Ovary (tissue), 9 donors: ENCODE measurements around the gene P2RY14. TPM values are rescaled to one million over a fixed set of nuclear protein-coding genes. Genes with fewer than 3 reads are reported as not detected.

Experiments
- DNase-seq, 5 donors: peaks; one replicate each; pipeline ENCODE4 v3.0.0-alpha.2; 2019 to 2020
- H3K27ac ChIP-seq, 2 donors: fragments of 200-600 bp; one replicate each; pipeline versions ENCODE4 v1.5.1 to v1.8.0; 2019 to 2022
- H3K27me3 ChIP-seq: fragments of 200-600 bp; one replicate; pipeline ENCODE4 v1.8.0; 2022
- H3K36me3 ChIP-seq: fragments of 200-600 bp; sonication (generic); one replicate; pipeline ENCODE4 v1.5.1; 2019
- H3K4me1 ChIP-seq: one replicate; pipeline ENCODE4 v1.8.1; 2013; ENCODE audit warnings: mild to moderate bottlenecking, moderate library complexity; ENCODE audit not compliant: insufficient read depth
- H3K4me3 ChIP-seq: fragments of 200-600 bp; sonication (generic); one replicate; pipeline ENCODE4 v1.5.1; 2017
- H3K9me3 ChIP-seq, 2 donors: fragments of 200-600 bp in 1 of 2; sonication (generic) in 1 of 2; one replicate each; pipeline versions ENCODE4 v1.5.1 to v1.8.1; 2013 to 2019; ENCODE audit warnings: mild to moderate bottlenecking in 1 of 2, moderate library complexity in 1 of 2
- EP300 ChIP-seq: sonication (generic); formaldehyde crosslinking; IDR thresholded peaks from one replicate; pipeline ENCODE4 v1.6.1; 2017; ENCODE audit warnings: antibody characterized with exemption
- POLR2A ChIP-seq: fragments of 450-650 bp; IDR thresholded peaks from one replicate; pipeline ENCODE4 v1.6.1; 2017; ENCODE audit warnings: antibody characterized with exemption, mild to moderate bottlenecking, moderate library complexity
- WGBS, 3 donors: extraction: QIAGEN DNeasy Blood & Tissue Kit in 1 of 3; methylation state at CpG; one replicate each; pipeline versions ENCODE4 v1.1.5 to v1.1.7; 2013 to 2017; 5-methylcytosine and 5-hydroxymethylcytosine counted together
- intact Hi-C, 4 donors: fragments of 100-400 bp; cut with DNase I; formaldehyde crosslinking; loops; one replicate each; pipeline versions ENCODE4 v1.11.0 to v1.15.1; 2022 to 2023
- polyA plus RNA-seq, 2 donors: library from polyadenylated mRNA; stranded (reverse); fragments of 200-250 nt in 1 of 2; fragments of 350-450 nt in 1 of 2; fragmentation: Illumina TruSeq in 1 of 2; extraction: RNeasy Lipid Tissue Mini Kit (QIAGEN cat#74804) in 1 of 2; gene quantifications; one replicate each; pipeline ENCODE4 v1.2.3, GENCODE V29; 2013 to 2014
- total RNA-seq, 7 donors: library from RNA; depleted of rRNA in 2 of 7; stranded (reverse); fragments of >200 nt in 2 of 7; fragmentation: NEBNext Ultra II Directional in 3 of 7; extraction: Animal tissue kit (Norgen Biotek cat#: 25700) in 3 of 7; gene quantifications; one replicate each; pipeline versions ENCODE4 v1.1.0 to v1.2.4, GENCODE V29; 2016 to 2023
- TF ChIP-seq, protein P1 (sequence below), 3 donors: fragments of 450-650 bp in 2 of 3; fragments of 200-600 bp in 1 of 3; IDR thresholded peaks; one replicate each; pipeline versions ENCODE4 v1.5.1 to v1.8.0; 2016 to 2022; ENCODE audit warnings: antibody characterized with exemption in 3 of 3, mild to moderate bottlenecking in 1 of 3
- donor health status: DM: no; HTN: no; CAD: no; lungs with moderate emphysema.
- donor health status: DM: no; HTN: no; CAD: no.
- donor health status: Bipolar disorder and iron deficiency.
- donor health status: DM: yes; HTN: yes; CAD: no.
- donor health status: DM: no; HTN: no; CAD: no.
- donor health status: DM: yes; HTN: yes; CAD: no.

The P2RY14 gene
- total and polyA plus RNA-seq, 9 donors = 0.28 to 2.8 (median 0.70) TPM; not detected in 1

DNA sequence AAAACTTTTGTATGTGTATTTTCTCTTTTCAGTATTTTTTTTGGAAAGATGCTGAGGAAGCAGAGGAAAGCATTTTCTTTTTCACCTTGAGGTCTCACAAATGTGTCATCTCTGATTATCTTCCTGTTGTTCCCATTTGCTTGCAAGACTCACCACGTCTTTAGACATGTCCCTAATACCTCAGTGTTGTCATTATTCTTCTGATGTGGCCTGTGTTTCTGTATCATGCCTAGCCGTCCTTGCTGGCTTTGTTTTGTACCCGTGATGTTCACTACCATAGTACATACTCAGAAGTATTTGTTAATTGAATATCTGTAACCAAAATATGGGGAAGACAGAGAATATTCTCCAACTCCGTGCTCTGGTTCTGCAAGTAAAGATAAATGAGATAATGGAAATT, 5.0 kb upstream of the P2RY14 start:
- WGBS, 3 donors = 61 to 74% (median 66%) methylated on average over 4 of the region's 4 CpGs
- DNase-seq = no peak
- Histone ChIP-seq H3K9me3 (no peaks in the 10 kb centered on the region), H3K27me3 (no peaks in the 10 kb centered on the region), H3K36me3 (no peaks in the 10 kb centered on the region), H3K27ac (no peak overlapping the region), H3K4me1 (no peaks in the 10 kb centered on the region), H3K4me3 (no peak overlapping the region)
- intact Hi-C loops = loop anchor here (2.0 to 10.0 kb wide), 3 partner anchors 55 to 59 kb away; no protein-coding TSS in a partner anchor
- TF ChIP-seq, protein P1, sequence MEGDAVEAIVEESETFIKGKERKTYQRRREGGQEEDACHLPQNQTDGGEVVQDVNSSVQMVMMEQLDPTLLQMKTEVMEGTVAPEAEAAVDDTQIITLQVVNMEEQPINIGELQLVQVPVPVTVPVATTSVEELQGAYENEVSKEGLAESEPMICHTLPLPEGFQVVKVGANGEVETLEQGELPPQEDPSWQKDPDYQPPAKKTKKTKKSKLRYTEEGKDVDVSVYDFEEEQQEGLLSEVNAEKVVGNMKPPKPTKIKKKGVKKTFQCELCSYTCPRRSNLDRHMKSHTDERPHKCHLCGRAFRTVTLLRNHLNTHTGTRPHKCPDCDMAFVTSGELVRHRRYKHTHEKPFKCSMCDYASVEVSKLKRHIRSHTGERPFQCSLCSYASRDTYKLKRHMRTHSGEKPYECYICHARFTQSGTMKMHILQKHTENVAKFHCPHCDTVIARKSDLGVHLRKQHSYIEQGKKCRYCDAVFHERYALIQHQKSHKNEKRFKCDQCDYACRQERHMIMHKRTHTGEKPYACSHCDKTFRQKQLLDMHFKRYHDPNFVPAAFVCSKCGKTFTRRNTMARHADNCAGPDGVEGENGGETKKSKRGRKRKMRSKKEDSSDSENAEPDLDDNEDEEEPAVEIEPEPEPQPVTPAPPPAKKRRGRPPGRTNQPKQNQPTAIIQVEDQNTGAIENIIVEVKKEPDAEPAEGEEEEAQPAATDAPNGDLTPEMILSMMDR (IDR thresholded peaks at IDR 0.05) = no peak
- TF ChIP-seq EP300 (no peak), POLR2A (no peak)

DNA sequence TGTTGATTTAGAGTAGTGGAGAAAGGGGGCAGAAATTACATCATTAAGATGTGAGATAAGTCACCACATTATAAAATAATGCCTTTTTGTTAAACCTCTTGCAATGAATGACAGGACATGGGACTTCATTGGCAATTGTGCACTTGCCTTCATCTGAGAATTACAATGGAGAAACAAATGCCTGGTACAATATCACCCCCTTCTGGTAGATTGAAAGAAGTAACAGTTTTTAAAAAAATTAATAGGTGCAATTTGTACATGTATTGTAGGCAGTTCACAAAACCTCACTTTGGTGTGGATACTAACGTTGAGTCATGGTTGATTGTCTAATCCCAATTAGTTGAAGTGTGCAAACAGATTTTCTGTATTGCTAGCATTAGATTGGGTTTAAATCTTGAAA, 4.6 kb upstream of the P2RY14 start:
- WGBS, 3 donors = 0 to 5% (median 0%) methylated on average over 1 of the region's 1 CpG
- H3K27ac ChIP-seq = no peak overlapping the region
- intact Hi-C loops = loop anchor here (2.0 to 10.0 kb wide), 3 partner anchors 54 to 58 kb away; no protein-coding TSS in a partner anchor
- H3K4me3 ChIP-seq = no peak overlapping the region
- no peaks in the 10 kb centered on the region for H3K27me3 ChIP-seq
- H3K36me3 ChIP-seq = no peaks in the 10 kb centered on the region
- no peaks in the 10 kb centered on the region for H3K9me3 ChIP-seq
- DNase-seq = no peak
- no peaks in the 10 kb centered on the region for H3K4me1 ChIP-seq
- TF ChIP-seq POLR2A (no peak), EP300 (no peak)
- TF ChIP-seq, protein P1 (IDR thresholded peaks at IDR 0.05) = peak; percentile 34 to 69 (median 44)

DNA sequence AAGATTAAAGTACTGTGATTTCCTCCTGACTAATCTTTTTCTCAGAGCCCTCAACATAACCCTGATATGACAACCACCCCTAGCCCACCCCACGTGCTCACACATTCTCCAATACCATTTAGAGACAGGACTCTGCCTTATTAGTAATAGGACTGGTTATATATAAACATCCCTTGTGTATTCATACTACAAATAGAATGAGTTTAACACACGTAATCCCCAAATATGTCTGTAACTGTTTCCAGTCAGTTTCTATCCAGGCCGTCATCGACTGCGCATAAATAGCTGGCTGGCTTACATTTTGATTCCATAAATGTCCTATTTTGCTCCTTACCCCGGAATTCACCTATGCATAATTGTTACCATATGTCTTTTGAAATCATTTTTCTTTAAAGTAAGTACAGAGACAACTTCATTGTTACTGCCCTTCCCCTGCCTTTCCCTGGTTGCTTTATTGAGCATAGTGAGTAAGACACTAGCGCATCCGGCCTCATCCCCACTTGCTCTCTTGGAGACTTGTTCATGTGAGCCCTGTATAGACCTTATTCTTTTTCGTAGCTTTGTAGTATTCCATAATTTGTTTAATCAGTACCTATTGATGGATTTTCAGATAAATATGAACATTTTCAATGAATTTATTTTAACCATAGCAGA, 3.5 kb upstream of the P2RY14 start:
- Histone ChIP-seq H3K27me3 (no peaks in the 10 kb centered on the region), H3K27ac (no peak overlapping the region), H3K4me3 (no peak overlapping the region), H3K4me1 (no peaks in the 10 kb centered on the region), H3K9me3 (no peaks in the 10 kb centered on the region), H3K36me3 (no peaks in the 10 kb centered on the region)
- DNase-seq = no peak
- WGBS, 3 donors = 64 to 72% (median 68%) methylated on average over 9 of the region's 9 CpGs
- intact Hi-C loops = loop anchor here (2.0 to 10.0 kb wide), 3 partner anchors 53 to 57 kb away; no protein-coding TSS in a partner anchor
- no peak for TF ChIP-seq POLR2A
- no peak for TF ChIP-seq EP300
- TF ChIP-seq, protein P1 (IDR thresholded peaks at IDR 0.05) = no peak

DNA sequence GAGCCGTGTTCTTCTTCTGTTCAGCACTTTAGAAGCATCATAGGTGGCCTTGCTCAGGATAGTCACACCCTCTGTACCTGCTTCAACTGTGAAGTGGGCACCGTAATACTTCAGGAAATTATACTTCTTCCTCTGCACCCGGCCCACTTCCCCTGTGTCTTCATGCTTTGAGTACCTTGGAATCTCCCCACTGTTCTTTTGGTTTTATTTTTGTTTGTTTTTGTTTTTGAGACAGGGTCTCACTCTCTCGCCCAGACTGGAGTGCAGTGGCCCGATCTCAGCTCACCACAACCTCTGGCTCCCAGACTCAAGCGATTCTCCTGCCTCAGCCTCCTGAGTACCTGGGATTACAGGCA, 1.7 kb downstream of the P2RY14 start:
- Histone ChIP-seq H3K27ac (no peak overlapping the region), H3K9me3 (no peaks in the 10 kb centered on the region), H3K36me3 (no peaks in the 10 kb centered on the region), H3K4me3 (no peak overlapping the region), H3K27me3 (no peaks in the 10 kb centered on the region), H3K4me1 (no peaks in the 10 kb centered on the region)
- 87 to 96% (median 95%) methylated on average over 6 of the region's 6 CpGs for WGBS, 3 donors
- DNase-seq = no peak
- TF ChIP-seq, protein P1 (IDR thresholded peaks at IDR 0.05) = no peak
- no peak for TF ChIP-seq EP300
- no peak for TF ChIP-seq POLR2A
- intact Hi-C loops = no loop called here
